Measurements from ENCODE around the gene SH3BGRL. TPM values are rescaled to one million over a fixed set of nuclear protein-coding genes. Genes with fewer than 3 reads are reported as not detected.

The SH3BGRL gene
- total and polyA plus RNA-seq, 2 of the 13 experiments (the other 11 are each of a cell fraction or from before 2014, with no cell fraction given) = 8.9 to 11.4 TPM

- no peak for TF ChIP-seq MYPOP (CRISPR knock-in tag; IDR thresholded peaks at IDR 0.05)
- no peak for TF ChIP-seq ZNF569 (CRISPR knock-in tag; IDR thresholded peaks at IDR 0.05; ENCODE audit: borderline replicate concordance)
- TF ChIP-seq KMT2A (CRISPR knock-in tag; IDR thresholded peaks at IDR 0.05) = no peak
- TF ChIP-seq ZNF460 (CRISPR knock-in tag; IDR thresholded peaks at IDR 0.05; ENCODE audit: borderline replicate concordance) = no peak
- TF ChIP-seq HNRNPK (IDR thresholded peaks at IDR 0.05; ENCODE audit: low read depth, low read length, poor library complexity, severe bottlenecking) = no peak
These were observed 831 bp upstream of the SH3BGRL start (continued) for GRCh38 chrX:81201071-81201470.

GRCh38 chrX:81202456-81202819 is 536 bp downstream of the SH3BGRL start:
- H3K79me2 ChIP-seq (ENCODE audit: insufficient read depth, low read length) = no peaks in the 10 kb centered on the region
- intact Hi-C loops (cut with micrococcal nuclease; ENCODE audit: unreplicated experiment) = loop anchor here (10.0 kb wide), 1 partner anchor 388 kb away; no protein-coding TSS in a partner anchor
- 5% methylated on average over 8 of the region's 8 CpGs for WGBS (ENCODE audit: low lambda C conversion rate)
- ATAC-seq (peak; percentile 29), DNase-seq (ENCODE audit: low spot score) (no peak), FAIRE-seq (no peak)
- H3K4me2 ChIP-seq (ENCODE audit: low read depth, low read length) = peak overlapping the region; percentile 67
- H3K4me3 ChIP-seq (replicated peaks in 1 of 3; ENCODE audit: insufficient read depth in 1 of 3, low read depth in 2 of 3, low read length in 3 of 3) = peak overlapping the region; percentile 74 to 79 (median 77)
- peak overlapping the region; percentile 69 for H2AFZ ChIP-seq (ENCODE audit: low read length)
- BruUV-seq (replicated peaks) = TSS peak; percentile 62
- no peaks in the 10 kb centered on the region for H3K4me1 ChIP-seq (ENCODE audit: insufficient read depth, low read length)
- no peaks in the 10 kb centered on the region for H3K27me3 ChIP-seq (ENCODE audit: control insufficient read depth in 1 of 2, insufficient read depth in 2 of 2, low read length in 2 of 2)
- no peaks in the 10 kb centered on the region for H4K20me1 ChIP-seq (ENCODE audit: insufficient read depth, low read length)
- H3K36me3 ChIP-seq (replicated peaks in 1 of 2; ENCODE audit: control insufficient read depth in 1 of 2, insufficient read depth in 2 of 2, low read length in 2 of 2) = no peaks in the 10 kb centered on the region
- H3K9me3 ChIP-seq (ENCODE audit: low read length) = no peaks in the 10 kb centered on the region
- H3K9ac ChIP-seq (ENCODE audit: insufficient read depth, low read depth, low read length) = peak overlapping the region; percentile 72
- H3K27ac ChIP-seq (ENCODE audit: extremely low read length, insufficient read depth, low read length) = no peak overlapping the region
- in situ Hi-C loops (cut with HindIII; ENCODE audit: extremely low pct_ligation_motif_present, low pct_unique_long_range_greater_than_20kb) = no loop called here
- ChIA-PET CTCF (ENCODE audit: low intra/inter-chr PET ratio, low total read pairs) (no interaction called here), POLR2A (interaction anchor here (0.7 kb wide), 1 partner anchor 159 kb away, joined by 3 read pairs; no protein-coding TSS in a partner anchor)
- TF ChIP-seq XRCC5 (optimal IDR thresholded peaks at IDR 0.05; ENCODE audit: low read length) (no peak), TBP (CRISPR knock-in tag; IDR thresholded peaks at IDR 0.05) (no peak), NCOA2 (CRISPR knock-in tag; IDR thresholded peaks at IDR 0.05) (no peak), ZSCAN25 (CRISPR knock-in tag; IDR thresholded peaks at IDR 0.05) (no peak), REPIN1 (CRISPR knock-in tag; IDR thresholded peaks at IDR 0.05; ENCODE audit: borderline replicate concordance, low read depth) (no peak), ZNF253 (CRISPR knock-in tag; IDR thresholded peaks at IDR 0.05; ENCODE audit: borderline replicate concordance) (no peak), YEATS2 (CRISPR knock-in tag; IDR thresholded peaks at IDR 0.05; ENCODE audit: borderline replicate concordance) (no peak), ZNF720 (CRISPR knock-in tag; IDR thresholded peaks at IDR 0.05) (no peak), CSRNP1 (CRISPR knock-in tag; IDR thresholded peaks at IDR 0.05) (no peak), PBX3 (CRISPR knock-in tag; IDR thresholded peaks at IDR 0.05; ENCODE audit: borderline replicate concordance) (no peak), SMAD9 (CRISPR knock-in tag; IDR thresholded peaks at IDR 0.05) (no peak), NAIF1 (CRISPR knock-in tag; IDR thresholded peaks at IDR 0.05; ENCODE audit: borderline replicate concordance) (no peak), NFE2L2 (IDR thresholded peaks at IDR 0.05; ENCODE audit: low read length) (no peak), SOX6 (IDR thresholded peaks at IDR 0.05) (no peak), SOX6 (CRISPR knock-in tag; IDR thresholded peaks at IDR 0.05) (no peak), ZSCAN12 (CRISPR knock-in tag; IDR thresholded peaks at IDR 0.05) (no peak), RBM22 (optimal IDR thresholded peaks at IDR 0.05; ENCODE audit: low read length) (no peak), ATM (IDR thresholded peaks at IDR 0.05; ENCODE audit: borderline replicate concordance) (no peak)

Data from HepG2 (cell line).